AML-193 (cell line): ENCODE results near the gene ANKRD34B.

Source experiments
- DNase-seq, 2 experiments: peaks; one replicate each; lab custom pipeline; 2025; lab: John Stamatoyannopoulos, UW

Gene ANKRD34B

GRCh38 chr5:80569086-80569960, 757 bp downstream of the ANKRD34B start:
- no peak for DNase-seq

- no peak for DNase-seq
Observed at GRCh38 chr5:80568251-80568650, 1.8 kb downstream of the ANKRD34B start.

GRCh38 chr5:80566711-80567259, 3.3 kb downstream of the ANKRD34B start:
- no peak for DNase-seq

DNA sequence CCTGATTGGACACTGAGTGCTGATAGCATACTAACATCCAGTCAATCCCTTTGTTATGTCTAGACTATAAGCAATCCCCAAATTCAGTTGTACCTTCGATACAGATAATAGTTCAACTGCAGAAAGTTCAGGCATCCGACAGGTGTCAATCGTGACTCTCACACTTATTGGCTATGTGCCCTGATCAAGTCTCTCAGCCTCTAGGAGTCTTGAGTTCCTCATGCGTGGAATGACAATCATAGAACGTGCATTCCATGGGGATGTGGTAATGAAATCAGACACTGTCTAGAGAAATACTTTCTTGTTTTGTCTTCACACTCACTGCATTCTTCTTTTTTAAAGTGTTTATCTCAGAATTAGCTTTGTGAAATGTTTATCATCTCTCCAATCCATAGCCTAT, 4.8 kb downstream of the ANKRD34B start:
- no peak for DNase-seq

DNA sequence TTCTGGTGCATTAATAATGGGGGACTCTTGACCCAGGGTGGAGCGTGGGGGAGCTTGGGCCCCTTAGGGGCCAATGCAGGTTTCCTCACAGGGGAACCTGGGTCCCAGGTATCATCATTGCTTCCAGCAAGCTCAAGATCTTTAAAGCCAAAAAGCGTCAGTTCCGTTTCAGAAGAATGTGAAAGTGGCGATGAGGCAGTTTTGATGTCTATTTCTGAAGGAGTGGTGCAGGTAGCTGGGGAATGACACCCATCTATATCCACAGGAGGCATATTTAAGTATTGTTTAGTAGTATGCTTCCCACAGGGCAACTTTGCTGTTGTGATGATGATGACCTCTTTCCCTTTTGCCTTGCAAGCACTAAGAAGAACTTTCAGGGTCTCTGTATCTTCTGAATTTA, 10.8 kb downstream of the ANKRD34B start:
- DNase-seq: no peak

DNA sequence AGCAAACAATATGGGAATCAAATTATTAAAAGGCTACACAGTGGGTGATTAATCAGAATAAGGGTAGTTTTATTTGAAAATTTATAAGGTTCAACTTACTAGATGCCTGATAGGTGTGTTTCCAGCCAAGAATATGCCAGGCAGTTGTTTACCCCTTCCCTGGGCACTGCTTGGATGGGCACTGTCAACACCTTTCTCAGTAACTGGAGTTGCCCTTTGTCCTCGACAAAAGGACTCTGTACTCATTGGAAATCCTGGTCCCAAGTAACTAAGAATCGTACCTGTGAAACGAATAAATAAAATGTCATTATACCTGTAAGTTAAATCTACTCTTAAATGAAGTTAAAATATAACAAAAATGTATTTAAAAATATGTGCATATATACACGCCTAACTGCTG, 15.0 kb downstream of the ANKRD34B start:
- DNase-seq: no peak

DNA sequence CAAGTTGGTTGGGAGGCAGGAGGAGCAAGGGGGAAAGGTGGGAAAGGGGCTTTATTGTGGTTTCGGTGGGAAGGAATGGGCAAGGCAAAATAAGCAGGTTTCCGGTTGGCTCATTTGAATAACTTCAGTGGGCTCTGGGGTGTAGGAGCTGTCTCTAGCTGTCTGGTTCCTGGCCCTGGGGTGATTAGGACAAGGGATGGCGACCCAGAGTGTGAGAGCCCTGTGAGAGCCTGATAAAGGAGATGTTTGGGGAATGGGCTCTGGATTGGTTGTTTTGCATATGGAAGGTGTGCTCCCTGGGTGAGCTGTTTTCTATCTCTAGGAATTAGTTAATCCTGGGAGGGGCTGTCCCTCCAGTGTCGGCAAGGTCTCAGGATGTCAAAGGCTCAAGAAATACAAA, 15.4 kb downstream of the ANKRD34B start:
- DNase-seq: no peak

- DNase-seq: no peak
Observed at GRCh38 chr5:80541392-80541791, 28.7 kb downstream of the ANKRD34B start.

DNA sequence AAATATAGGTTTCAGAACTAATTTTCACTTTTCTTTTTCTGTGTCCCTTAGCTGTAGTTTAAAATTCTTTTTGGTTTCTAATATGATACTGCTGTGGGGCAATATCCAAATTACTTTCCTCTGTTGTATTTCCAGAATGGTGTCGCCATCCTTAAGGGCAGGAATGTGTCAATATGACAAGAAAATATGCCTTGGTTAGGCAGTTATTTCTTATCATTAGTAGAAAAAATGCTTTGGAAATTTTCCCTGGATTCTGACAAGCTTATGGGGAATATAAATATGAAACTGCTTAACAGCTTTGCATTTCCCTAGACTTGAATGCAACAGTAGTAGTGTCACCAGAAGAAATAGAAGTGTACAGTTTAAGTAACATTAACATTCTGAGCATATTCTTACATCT, 29.4 kb downstream of the ANKRD34B start:
- no peak for DNase-seq

- DNase-seq: no peak
Observed at GRCh38 chr5:80516826-80517225, 53.3 kb downstream of the ANKRD34B start.

GRCh38 chr5:80509362-80509761, 60.7 kb downstream of the ANKRD34B start:
- DNase-seq: no peak

DNA sequence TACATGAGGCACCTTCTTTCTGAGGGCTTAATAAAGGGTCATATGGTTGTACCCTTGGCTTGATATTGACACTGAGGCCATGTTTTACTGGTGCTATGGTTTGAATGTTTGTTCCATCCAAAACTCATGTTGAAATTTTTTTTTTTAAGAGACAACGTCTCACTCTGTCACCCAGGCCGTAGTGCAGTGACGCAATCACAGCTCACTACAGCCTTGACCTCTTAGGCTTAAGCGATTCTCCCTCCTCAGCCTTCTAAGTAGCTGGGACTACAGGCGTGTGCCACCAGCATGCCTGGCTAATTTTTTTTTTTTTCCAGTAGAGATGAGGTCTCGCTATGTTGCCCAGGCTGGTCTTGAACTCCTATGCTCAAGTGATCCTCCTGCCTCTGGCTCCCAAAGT, 61.2 kb downstream of the ANKRD34B start:
- no peak for DNase-seq

GRCh38 chr5:80507663-80508062, 62.4 kb downstream of the ANKRD34B start:
- DNase-seq: no peak
